22Rv1 (cell line): ENCODE results near the gene TBC1D5.

ENCODE experiments used
- ZFX ChIP-seq: fragments of 450-650 bp; IDR thresholded peaks from 2 replicates; pipeline ENCODE4 v1.6.1; 2017; ENCODE audit warnings: antibody characterized with exemption, borderline replicate concordance
- TF ChIP-seq, protein P1 (sequence below): fragments of 450-650 bp; IDR thresholded peaks from 2 replicates; pipeline ENCODE4 v1.5.1; 2017; ENCODE audit warnings: mild to moderate bottlenecking

DNA sequence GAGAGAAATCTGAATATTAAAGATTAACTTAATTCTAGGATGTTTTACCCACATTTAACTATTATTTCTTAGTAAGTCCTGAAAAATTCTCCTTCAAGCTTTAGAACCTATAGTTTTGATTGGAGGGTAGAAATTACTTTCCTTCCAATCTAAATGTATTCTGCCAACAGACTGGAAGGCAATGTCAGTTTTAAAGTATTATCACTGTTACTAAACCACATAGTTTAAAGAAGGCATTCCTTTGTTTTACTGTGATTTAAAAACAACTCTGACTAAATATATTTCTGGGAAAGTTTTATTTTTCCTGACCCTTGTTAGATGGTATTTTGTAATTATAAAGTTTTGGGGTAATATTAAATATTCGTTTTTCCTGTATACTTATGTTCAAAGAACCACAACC, 382.5 kb downstream of the TBC1D5 start:
- TF ChIP-seq, protein P1, sequence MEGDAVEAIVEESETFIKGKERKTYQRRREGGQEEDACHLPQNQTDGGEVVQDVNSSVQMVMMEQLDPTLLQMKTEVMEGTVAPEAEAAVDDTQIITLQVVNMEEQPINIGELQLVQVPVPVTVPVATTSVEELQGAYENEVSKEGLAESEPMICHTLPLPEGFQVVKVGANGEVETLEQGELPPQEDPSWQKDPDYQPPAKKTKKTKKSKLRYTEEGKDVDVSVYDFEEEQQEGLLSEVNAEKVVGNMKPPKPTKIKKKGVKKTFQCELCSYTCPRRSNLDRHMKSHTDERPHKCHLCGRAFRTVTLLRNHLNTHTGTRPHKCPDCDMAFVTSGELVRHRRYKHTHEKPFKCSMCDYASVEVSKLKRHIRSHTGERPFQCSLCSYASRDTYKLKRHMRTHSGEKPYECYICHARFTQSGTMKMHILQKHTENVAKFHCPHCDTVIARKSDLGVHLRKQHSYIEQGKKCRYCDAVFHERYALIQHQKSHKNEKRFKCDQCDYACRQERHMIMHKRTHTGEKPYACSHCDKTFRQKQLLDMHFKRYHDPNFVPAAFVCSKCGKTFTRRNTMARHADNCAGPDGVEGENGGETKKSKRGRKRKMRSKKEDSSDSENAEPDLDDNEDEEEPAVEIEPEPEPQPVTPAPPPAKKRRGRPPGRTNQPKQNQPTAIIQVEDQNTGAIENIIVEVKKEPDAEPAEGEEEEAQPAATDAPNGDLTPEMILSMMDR: no peak
- no peak for TF ChIP-seq ZFX
